Erythroblast (primary cell): ENCODE results near the gene CASP2.
A peak's percentile ranks its signal among the peaks of the same experiment; 100 is the strongest.

Experiments
- DNase-seq, 2 experiments: peaks; one replicate each; lab custom pipeline; 2025; lab: John Stamatoyannopoulos, UW
- GATA1 ChIP-seq: IDR thresholded peaks from 2 replicates; pipeline ENCODE4 v1.6.1; 2011; ENCODE audit warnings: low read depth, mild to moderate bottlenecking, control low read depth, low read length, moderate library complexity
- POLR2A ChIP-seq: IDR thresholded peaks from 2 replicates; pipeline ENCODE4 v1.6.1; 2011; ENCODE audit warnings: mild to moderate bottlenecking, low read length

Gene CASP2

DNA sequence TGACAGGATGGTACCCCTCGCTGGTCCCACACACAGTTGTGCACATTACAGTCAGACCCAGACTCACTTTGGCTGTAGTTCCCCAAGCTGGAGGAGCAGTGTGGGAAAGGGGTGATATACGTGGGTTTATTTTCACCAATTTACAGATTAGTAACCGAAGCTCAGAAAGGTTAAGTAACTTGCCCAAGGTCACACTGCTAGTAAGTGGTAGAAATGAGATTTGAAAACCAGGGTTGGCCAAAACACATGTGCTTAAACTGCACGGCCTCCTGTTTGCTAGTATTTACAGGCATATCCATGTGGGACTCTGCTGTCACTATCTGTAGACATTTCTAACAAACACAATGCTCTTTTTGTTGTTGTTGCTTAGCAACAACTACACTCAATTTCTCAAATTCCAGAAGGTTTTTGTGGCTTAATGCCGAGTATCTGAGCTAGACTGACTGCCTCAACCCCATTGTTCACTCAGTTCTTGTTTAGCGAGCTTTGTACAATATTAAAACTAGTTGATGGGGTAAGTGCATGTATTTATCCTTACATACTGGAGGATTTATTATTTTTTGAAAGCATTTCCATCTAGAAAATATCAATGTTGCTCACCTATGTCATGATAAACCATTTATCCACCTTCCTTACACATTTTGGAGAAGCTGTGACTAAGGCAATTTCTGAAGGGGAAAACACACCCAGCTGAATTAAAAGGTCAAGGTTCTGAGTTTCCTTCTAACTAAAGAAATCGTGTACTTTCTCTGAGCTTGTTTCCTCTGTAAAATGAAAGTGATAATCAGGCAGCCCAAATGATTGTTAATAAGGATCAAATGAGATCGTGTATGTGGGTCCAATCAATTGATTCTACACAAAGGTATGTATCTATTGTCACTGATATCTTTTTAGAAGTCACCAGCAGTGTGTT lies 8.7 kb upstream of the CASP2 start:
- DNase-seq: peak in 1 of 2 experiments; percentile 18

DNA sequence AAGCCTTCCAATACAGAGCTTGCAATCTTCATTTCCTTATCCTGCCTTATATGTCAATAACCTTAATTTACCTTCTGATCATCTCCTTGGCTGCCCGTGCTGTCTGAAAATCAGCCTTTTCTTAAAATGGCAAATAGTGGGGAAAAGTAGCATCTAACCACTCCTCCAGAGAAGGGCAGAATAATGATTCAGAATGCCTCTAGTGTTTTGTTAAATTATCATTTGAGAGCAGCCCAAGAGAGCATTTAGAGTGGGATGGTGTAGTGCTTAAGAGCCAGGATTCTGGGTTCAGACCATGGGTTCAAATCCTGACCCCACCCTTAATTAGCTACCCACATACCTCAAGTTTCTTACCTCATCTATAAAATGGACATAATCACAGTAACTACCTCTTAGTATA lies 8.0 kb upstream of the CASP2 start:
- DNase-seq: no peak
- TF ChIP-seq GATA1 (no peak), POLR2A (no peak)

More for the DNA sequence above, 8.7 kb upstream of the CASP2 start:
- TF ChIP-seq GATA1: no peak
- no peak for TF ChIP-seq POLR2A

DNA sequence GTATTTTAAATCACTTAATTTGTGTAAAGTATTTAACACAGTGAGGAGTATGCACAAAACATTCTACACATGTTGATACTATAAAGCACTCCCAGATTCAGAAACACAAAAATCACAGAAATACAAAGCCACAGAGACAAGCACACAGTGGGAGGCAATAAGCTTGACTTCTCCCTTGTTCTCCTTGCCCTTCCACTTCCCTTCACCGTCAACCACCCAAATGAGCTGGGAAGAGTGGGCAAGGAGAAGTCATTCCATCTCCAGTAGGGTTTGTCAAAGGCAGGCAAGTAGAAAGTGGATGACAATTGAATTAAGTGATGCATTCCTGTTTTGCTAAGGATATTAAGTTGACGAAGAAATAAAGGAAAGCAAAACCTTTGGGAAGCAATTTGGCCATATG lies 7.6 kb upstream of the CASP2 start:
- TF ChIP-seq GATA1 (no peak), POLR2A (no peak)
- DNase-seq: no peak

DNA sequence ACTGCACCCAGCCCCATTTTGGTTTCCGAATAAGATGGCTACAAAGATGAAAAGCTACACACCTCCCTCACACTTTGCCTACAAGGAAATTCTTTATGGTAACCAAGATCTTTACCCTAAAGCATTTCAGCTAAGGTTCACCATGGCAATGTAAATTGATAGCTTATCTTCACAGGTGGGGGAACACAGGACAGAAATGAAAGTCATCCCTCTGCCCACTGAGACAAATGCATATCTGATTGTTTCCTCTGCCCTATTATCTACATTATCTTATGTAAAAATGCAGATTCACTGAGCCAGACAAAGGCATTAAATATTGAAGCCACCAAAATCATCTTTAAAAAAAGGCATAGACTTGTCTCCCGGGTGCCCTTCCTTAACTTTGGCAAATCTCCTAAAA lies 6.6 kb upstream of the CASP2 start:
- TF ChIP-seq GATA1: no peak
- TF ChIP-seq POLR2A: no peak

DNA sequence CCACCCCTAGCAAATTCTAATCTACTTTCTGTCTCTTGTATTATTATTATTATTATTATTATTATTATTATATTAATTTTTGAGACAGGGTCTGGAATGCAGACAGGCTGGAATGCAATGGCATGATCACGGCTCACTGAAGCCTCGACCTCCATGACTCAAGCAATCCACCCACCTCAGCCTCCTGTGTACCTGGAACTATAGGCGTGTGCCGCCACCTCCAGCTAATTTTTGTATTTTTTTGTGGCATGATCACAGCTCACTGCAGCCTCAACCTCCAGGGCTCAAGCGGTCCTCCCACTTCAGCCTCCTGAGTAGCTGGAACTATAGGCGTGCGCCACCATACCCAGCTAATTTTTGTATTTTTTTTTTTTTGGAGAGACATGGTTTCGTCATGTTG lies 6.0 kb upstream of the CASP2 start:
- DNase-seq: no peak

More for the DNA sequence above, 6.6 kb upstream of the CASP2 start:
- DNase-seq: peak in 1 of 2 experiments; percentile 49

DNA sequence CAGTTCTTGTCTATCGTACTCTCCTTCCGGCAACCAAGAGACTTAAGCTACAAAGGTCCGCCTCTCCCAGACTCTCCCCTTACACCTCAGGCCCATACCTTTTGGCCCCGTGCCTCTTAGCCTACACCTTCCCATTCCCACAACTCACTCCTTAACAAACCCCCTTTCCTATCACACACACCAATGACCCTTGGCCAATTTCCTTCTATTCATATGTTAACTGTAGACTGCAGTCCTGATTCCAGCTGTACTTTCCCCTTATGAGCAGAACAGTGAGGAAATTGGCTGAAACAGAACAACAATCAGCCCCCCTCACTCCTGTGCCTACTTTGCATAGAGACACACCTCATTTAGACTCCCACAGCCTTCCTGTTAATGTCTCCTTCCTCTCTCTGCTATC lies 4.8 kb upstream of the CASP2 start:
- no peak for TF ChIP-seq POLR2A
- TF ChIP-seq GATA1: no peak
- no peak for DNase-seq

More for the DNA sequence above, 6.0 kb upstream of the CASP2 start:
- TF ChIP-seq GATA1: no peak
- TF ChIP-seq POLR2A: no peak

DNA sequence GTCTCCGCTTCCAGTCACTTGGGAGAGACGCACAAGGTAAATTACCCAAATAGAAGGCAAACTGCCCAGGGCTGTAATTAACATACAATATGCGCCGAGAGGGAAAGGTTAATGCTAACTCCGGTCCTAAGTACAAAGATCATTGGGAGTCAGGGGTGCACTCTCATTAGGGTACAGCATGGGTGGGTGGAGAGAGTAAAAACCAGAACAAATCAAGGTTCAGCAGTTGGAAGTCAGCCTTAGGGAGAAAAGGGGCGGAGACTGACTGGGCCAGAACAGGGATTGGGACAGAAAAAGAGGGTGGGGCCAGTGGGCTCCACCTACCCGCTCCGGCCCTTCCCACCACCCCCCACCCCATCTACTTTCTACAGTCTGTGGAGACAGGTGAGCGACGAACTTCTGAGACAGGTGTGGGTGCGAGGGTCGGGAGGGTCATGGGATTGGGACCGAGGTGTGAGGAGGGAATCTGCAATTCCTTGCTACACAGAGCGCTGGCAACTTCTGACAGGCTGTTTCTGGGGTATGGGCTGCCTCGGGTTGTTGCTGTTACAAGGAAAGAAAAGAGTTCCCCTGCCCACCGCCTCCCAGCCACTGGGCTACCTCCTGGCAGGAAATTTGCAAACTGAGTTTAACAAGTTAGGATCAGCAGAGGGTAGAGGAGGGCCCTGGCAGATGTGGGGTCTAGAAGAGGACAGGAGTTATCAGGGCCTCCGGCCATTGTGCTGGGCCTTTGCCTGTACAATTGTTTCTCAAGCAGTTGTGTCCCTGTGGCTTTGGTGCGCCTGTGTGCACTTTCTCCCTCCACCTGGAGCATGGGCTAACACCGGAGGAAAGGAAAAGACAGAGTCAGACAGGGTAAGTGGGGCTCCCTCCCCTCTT lies 3.3 kb upstream of the CASP2 start, which contains the start of gene TMEM139:
TMEM139 (plus strand) TSS at position 368 of the 879 bp plus-strand sequence. CDS start 1,000 bp downstream, outside the sequence.
- TF ChIP-seq POLR2A (no peak), GATA1 (no peak)
- DNase-seq: no peak

DNA sequence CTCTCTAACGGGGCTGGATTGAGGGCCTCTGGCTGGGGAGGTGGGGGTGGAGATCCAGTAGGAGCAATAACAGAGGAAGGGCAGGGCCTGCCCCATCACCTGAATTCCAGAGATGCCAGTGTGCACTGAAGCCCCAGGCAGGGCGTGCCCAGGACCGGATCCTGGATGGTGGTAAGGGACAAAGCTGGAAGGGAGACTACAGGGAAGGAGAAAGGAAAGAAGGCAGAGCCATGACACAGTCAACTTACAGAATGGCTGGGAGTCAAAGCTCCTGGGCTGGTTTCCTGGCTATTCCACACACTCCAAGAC lies 2.7 kb upstream of the CASP2 start:
- TF ChIP-seq GATA1 (no peak), POLR2A (no peak)
- DNase-seq: no peak

DNA sequence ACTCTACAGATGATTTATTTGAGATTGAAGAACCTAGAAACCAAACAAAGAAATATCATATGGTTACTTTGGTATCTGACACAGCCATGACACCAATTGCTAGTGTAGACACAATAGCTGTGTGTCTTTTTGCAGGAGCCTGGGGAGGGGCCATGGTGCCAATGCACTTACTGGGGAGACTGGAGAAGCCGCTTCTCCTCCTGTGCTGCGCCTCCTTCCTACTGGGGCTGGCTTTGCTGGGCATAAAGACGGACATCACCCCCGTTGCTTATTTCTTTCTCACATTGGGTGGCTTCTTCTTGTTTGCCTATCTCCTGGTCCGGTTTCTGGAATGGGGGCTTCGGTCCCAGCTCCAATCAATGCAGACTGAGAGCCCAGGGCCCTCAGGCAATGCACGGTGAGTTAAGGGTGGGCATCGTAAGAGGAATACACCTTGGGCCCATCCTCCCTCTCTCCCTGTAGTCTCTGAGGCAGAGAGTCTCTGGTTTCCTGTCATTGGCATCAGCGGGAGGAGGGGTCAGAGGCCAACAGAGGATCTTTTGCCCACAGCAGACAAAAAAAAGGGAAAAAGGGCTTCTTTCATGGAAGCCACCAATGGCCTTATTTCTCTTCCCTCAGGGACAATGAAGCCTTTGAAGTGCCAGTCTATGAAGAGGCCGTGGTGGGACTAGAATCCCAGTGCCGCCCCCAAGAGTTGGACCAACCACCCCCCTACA lies 2.2 kb upstream of the CASP2 start:
- no peak for DNase-seq
- TF ChIP-seq POLR2A (no peak), GATA1 (no peak)

DNA sequence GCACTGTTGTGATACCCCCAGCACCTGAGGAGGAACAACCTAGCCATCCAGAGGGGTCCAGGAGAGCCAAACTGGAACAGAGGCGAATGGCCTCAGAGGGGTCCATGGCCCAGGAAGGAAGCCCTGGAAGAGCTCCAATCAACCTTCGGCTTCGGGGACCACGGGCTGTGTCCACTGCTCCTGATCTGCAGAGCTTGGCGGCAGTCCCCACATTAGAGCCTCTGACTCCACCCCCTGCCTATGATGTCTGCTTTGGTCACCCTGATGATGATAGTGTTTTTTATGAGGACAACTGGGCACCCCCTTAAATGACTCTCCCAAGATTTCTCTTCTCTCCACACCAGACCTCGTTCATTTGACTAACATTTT lies 1.6 kb upstream of the CASP2 start:
- TF ChIP-seq POLR2A: no peak
- TF ChIP-seq GATA1: no peak
- DNase-seq: no peak

DNA sequence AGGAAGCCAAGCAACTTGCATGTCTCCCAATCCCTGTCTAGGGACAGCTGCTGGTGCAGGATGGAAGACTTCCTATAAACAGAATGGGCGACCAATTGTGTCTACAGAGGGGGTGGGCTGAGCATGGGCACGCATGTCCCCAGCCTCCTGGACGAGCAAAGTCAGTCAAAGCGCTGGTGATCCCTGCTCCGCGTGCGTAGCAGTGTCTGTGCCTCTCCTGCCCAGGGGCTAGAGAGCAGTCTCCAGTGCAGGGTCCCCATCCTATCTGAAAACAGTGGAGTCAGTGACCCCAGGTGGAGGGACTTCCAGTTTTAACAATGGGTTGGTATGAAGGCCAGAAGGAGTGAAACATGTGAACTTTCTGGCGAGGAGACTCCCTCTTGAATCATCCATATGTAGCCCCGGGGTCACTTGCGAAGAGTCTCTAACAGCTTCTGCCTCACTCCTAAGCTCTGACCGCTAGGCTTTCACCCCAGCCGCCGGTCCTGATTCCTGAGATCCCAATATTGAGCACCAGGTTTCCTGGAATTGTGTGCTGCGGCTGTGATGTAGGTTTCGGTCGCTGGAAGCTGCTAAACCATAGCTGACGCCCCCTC lies 714 bp upstream of the CASP2 start:
- no peak for TF ChIP-seq GATA1
- no peak for TF ChIP-seq POLR2A

DNA sequence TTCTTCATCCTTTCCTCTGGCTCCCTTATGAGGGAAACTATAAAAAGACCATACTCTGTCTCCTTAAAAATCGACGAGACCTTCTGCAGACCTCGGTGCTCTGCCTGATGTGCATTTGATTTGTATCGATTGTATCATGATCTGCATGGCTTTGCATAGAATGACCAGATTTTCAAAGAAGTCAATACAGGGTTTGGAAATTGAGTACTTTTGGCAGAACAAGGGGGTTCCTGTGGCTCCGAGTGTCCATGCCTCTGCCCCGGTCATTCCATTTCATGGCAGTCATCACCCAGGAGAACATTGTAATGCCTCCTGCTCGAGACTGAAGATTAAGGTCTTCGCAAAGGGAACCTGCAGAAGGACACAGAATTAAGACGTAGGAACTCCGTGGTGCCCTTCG lies 685 bp downstream of the CASP2 start:
- peak; percentile 49 to 61 for DNase-seq
- no peak for TF ChIP-seq POLR2A

More for the DNA sequence above, 714 bp upstream of the CASP2 start:
- DNase-seq: peak in 1 of 2 experiments; percentile 36

DNA sequence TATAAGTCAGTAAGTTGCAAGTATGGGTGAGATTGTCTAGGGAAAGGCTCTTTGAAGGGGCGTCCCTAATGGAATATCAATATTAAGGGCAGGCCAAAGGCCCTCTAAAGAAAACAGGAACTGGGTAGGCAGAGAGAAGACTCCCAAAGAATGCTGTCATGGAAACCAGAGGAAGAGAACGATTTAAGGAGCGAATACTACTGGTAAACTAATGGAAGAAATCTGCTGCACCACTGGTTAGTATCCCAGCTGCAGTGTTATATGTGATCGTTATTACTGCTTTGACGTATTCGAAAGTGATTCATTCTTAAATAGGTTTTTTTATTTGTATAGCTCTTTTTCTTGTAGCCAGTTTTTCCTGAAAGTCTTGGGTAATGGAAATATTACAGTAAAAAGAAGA lies 1.3 kb downstream of the CASP2 start:
- no peak for TF ChIP-seq POLR2A
- no peak for TF ChIP-seq GATA1
- DNase-seq: peak in 1 of 2 experiments; percentile 45

DNA sequence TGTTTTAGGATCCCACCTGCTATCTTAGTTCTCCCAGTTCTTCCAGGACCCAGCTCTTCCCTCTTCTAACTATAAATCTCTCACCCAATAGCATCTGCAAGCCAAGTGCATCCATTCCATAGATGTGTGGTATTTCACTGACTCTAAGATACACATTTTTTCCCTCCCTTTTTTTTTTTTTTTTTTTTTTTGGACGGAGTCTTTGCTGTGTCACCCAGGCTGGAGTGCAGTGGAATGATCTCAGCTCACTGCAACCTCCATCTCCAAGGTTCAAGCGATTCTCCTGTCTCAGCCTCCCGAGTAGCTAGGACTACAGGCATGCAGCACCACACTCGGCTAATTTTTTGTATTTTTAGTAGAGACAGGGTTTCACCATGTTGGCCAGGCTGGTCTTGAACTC lies 1.7 kb downstream of the CASP2 start:
- peak; percentile 14 to 49 for DNase-seq

DNA sequence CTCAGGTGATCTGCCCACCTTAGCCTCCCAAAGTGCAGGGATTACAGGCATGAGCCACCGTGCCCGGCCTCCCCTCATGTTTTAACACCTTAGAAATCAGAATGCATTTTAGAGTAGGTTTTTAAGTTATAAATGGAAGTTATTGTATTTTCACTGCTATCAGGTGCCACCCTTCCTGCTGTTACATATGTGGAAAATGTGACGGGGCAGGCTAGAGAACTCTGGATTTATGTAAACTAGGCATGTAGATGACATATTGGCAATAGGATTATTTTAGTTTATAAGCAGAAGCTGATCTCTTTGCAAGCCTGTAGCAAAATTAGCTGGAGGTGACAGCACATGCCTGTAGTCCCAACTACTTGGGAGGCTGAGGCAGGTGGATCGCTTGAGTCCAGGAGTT lies 2.1 kb downstream of the CASP2 start:
- TF ChIP-seq GATA1 (no peak), POLR2A (no peak)
- peak in 1 of 2 experiments; percentile 15 for DNase-seq
